ENCODE measurements around the gene EEFSEC.

DNA sequence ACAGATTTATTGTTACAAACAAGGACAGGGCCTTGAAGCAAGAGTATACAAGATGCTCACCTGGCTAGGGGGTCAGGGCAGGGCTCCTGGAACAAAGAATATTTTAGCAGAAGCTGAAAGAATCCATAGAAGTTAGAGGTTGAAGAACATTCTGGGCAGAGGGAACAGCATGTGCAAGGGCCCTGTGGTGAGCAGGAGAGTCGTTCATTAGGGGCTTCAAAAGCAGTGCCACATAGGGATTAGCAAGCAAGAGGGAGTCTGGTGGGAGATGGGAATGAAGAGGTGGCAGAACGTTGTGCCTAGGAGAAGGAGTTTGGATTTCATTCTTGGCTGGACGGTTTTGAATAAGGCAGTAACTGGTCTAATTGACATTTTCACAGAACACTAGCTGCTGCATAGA, 290.5 kb downstream of the EEFSEC start:
- TF ChIP-seq CTCF (IDR thresholded peaks at IDR 0.05) (no peak), ZFX (IDR thresholded peaks at IDR 0.05; ENCODE audit: borderline replicate concordance) (no peak)
